Dendritic cell treated with granulocyte-macrophage colony-stimulating factor and Interleukin-4, amounts not matched to agents 40 ng/mL and 50 ng/mL, for 4 days (primary cell): ENCODE data around the gene DNAH2.

Experiments used
- H3K27ac Mint-ChIP-seq: one replicate; pipeline ENCODE4 v1.8.0; 2022; ENCODE audit warnings: mild to moderate bottlenecking, mixed read lengths
- H3K27me3 Mint-ChIP-seq: one replicate; pipeline ENCODE4 v1.8.0; 2022; ENCODE audit warnings: mild to moderate bottlenecking, mixed read lengths
- H3K36me3 Mint-ChIP-seq: one replicate; pipeline ENCODE4 v1.8.0; 2022; ENCODE audit warnings: low read depth, mixed read lengths
- H3K4me1 Mint-ChIP-seq: one replicate; pipeline ENCODE4 v1.8.0; 2022; ENCODE audit warnings: low read depth, mixed read lengths
- H3K4me3 Mint-ChIP-seq: one replicate; pipeline ENCODE4 v1.8.0; 2022; ENCODE audit warnings: mild to moderate bottlenecking, moderate library complexity, mixed read lengths
- H3K9me3 Mint-ChIP-seq: one replicate; pipeline ENCODE4 v1.8.0; 2022; ENCODE audit warnings: mixed read lengths
- intact Hi-C: fragments of 100-400 bp; cut with micrococcal nuclease; formaldehyde crosslinking; loops from one replicate; pipeline ENCODE4 v1.15.0; 2022

The DNAH2 gene

GRCh38 chr17:7755095-7755890, 37.7 kb downstream of the DNAH2 start:
- Mint-ChIP-seq H3K9me3 (peaks cover 4% of the 10 kb centered on the region), H3K27ac (no peak overlapping the region), H3K27me3 (peaks cover 11% of the 10 kb centered on the region), H3K4me1 (peaks cover 8% of the 10 kb centered on the region), H3K36me3 (peaks cover 3% of the 10 kb centered on the region), H3K4me3 (no peak overlapping the region)
- intact Hi-C loops: no loop called here

DNA sequence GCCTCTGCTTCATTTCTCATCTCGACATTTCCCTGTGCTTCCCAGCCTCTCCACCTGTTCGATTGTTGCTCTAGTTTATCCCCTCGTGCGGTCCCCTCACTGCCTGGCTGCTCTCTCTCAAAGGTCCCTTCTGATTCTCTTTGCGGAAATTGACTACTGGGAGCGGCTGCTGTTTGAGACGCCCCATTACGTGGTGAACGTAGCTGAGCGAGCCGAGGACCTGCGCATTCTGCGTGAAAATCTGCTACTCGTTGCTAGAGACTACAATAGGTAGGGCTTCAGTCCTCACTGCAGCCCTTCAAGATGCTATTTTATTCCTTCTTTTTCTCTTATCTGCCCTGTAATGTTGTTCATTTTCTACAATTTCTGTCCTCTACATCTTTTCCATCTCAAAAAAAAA, 39.4 kb downstream of the DNAH2 start:
- Mint-ChIP-seq H3K4me1 (peaks cover 8% of the 10 kb centered on the region), H3K27ac (no peak overlapping the region), H3K9me3 (no peaks in the 10 kb centered on the region), H3K4me3 (no peak overlapping the region), H3K27me3 (peaks cover 11% of the 10 kb centered on the region), H3K36me3 (no peaks in the 10 kb centered on the region)
- intact Hi-C loops: no loop called here

DNA sequence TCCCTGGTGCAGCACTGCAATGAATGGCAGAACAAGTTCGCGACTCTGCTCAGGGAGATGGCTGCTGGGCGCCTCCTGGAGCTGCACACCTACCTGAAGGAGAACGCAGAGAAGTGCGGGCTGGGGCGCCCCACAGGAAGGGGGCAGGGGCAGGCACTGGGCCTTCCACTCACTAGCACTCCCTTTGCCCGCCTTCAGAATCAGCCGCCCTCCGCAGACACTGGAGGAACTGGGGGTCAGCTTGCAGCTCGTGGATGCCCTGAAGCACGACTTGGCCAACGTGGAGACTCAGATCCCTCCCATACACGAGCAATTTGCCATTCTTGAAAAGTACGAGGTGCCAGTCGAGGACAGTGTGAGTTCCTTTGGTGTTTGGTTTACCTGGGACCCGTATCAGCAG, 46.4 kb downstream of the DNAH2 start:
- H3K4me1 Mint-ChIP-seq: no peaks in the 10 kb centered on the region
- H3K36me3 Mint-ChIP-seq: no peaks in the 10 kb centered on the region
- intact Hi-C loops: no loop called here
- H3K27ac Mint-ChIP-seq: no peak overlapping the region
- H3K27me3 Mint-ChIP-seq: peaks cover 14% of the 10 kb centered on the region
- H3K4me3 Mint-ChIP-seq: no peak overlapping the region
- H3K9me3 Mint-ChIP-seq: no peaks in the 10 kb centered on the region

GRCh38 chr17:7767004-7767403, 49.5 kb downstream of the DNAH2 start:
- no peak overlapping the region for H3K27ac Mint-ChIP-seq
- no peaks in the 10 kb centered on the region for H3K9me3 Mint-ChIP-seq
- peaks cover 15% of the 10 kb centered on the region for H3K27me3 Mint-ChIP-seq
- H3K4me3 Mint-ChIP-seq: no peak overlapping the region
- no peaks in the 10 kb centered on the region for H3K4me1 Mint-ChIP-seq
- no peaks in the 10 kb centered on the region for H3K36me3 Mint-ChIP-seq
- intact Hi-C loops: no loop called here

- Mint-ChIP-seq H3K27me3 (peaks cover 15% of the 10 kb centered on the region), H3K27ac (no peak overlapping the region), H3K9me3 (no peaks in the 10 kb centered on the region), H3K4me1 (no peaks in the 10 kb centered on the region), H3K36me3 (no peaks in the 10 kb centered on the region), H3K4me3 (no peak overlapping the region)
- intact Hi-C loops: no loop called here
These were observed 50.0 kb downstream of the DNAH2 start for GRCh38 chr17:7767405-7768021.

DNA sequence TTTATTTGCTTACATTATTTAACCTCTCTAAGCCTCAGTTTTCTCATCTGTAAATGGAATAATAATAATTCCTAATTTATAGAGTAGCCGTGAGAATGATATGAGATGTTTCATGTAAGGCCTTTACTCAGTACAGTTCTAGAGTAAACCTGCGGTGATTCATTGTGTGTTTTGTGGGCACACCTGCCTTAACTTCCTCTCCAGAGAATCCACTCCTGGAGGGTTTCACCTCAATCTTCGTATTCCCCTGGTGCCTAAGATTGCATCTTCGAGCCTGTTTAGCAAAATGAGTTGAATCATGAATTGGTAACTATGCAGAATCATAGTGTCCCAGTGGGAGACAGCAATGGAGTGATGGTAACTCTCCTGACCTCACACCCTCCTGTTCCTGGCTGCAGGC, 52.3 kb downstream of the DNAH2 start:
- intact Hi-C loops: no loop called here
- H3K27ac Mint-ChIP-seq: no peak overlapping the region
- no peak overlapping the region for H3K4me3 Mint-ChIP-seq
- H3K27me3 Mint-ChIP-seq: peaks cover 18% of the 10 kb centered on the region
- H3K36me3 Mint-ChIP-seq: no peaks in the 10 kb centered on the region
- no peaks in the 10 kb centered on the region for H3K9me3 Mint-ChIP-seq
- peaks cover 2% of the 10 kb centered on the region for H3K4me1 Mint-ChIP-seq

DNA sequence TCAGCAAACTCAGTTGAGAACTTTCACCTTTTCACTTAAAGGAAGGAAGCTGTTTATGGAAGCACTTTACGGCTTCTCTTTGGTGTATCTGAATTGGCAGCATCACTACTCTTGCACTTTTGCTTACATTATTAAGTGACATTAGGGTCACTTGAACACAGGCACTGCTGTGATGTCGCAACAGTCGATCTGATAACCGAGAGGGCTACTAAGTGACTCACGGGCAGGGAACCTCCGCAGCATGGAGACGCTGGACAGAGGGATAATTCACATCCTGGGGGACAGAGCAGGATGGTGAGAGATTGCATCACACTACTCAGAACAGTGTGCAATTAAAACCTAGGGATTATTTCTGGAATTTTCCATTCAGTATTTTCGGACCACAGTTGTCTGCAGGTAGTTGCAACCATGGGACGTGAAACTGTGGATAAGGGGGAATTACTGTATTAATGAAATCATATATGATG, 56.5 kb downstream of the DNAH2 start:
- Mint-ChIP-seq H3K4me3 (no peak overlapping the region), H3K4me1 (peaks cover 12% of the 10 kb centered on the region), H3K27ac (no peak overlapping the region), H3K27me3 (peaks cover 25% of the 10 kb centered on the region), H3K36me3 (no peaks in the 10 kb centered on the region), H3K9me3 (no peaks in the 10 kb centered on the region)
- intact Hi-C loops: no loop called here

GRCh38 chr17:7775051-7775450, 57.5 kb downstream of the DNAH2 start:
- Mint-ChIP-seq H3K27me3 (peaks cover 25% of the 10 kb centered on the region), H3K4me3 (no peak overlapping the region), H3K36me3 (no peaks in the 10 kb centered on the region), H3K27ac (no peak overlapping the region), H3K9me3 (no peaks in the 10 kb centered on the region), H3K4me1 (peaks cover 12% of the 10 kb centered on the region)
- intact Hi-C loops: no loop called here

DNA sequence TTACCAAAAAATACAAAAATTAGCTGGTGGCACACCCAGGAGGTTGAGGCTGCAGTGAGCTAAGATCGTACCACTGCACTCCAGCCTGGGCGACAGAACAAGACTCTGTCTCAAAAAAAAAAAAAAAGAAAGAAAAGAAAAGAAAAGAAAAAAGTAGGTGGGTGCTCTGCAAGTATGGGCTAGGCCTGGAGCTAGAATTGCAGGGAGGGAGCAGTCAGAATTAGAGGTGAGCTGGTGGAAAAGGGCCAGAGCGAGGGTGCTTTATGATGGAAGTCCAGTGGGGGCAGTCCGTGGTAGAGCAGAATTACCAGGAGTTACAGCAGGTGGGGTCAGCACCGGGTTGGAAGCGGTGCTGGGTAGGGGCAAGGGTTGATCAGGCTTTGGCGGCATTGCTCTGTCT, 59.5 kb downstream of the DNAH2 start:
- H3K27me3 Mint-ChIP-seq: peaks cover 21% of the 10 kb centered on the region
- intact Hi-C loops: no loop called here
- H3K36me3 Mint-ChIP-seq: no peaks in the 10 kb centered on the region
- H3K4me3 Mint-ChIP-seq: no peak overlapping the region
- peaks cover 12% of the 10 kb centered on the region for H3K4me1 Mint-ChIP-seq
- H3K27ac Mint-ChIP-seq: no peak overlapping the region
- H3K9me3 Mint-ChIP-seq: no peaks in the 10 kb centered on the region

DNA sequence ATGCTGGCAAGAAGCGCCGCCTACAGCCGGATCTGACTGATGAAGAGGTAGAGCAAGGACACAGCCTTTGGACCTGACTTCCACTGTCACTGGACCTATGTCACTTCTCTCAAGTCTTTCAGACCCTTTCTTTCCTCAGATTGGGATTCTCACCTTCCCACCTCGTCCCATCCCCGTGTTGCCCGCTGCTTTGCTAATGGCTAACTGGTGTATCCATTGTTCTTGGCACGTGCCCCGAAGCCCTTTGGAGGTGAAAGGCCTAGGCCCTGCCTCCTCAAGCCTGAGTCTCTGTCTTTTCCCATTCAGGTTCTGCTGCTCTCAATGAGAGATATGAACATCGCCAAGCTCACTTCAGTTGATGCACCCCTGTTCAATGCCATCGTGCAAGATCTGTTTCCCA, 63.2 kb downstream of the DNAH2 start:
- Mint-ChIP-seq H3K36me3 (no peaks in the 10 kb centered on the region), H3K4me1 (peaks cover 1% of the 10 kb centered on the region), H3K4me3 (no peak overlapping the region), H3K27me3 (peaks cover 28% of the 10 kb centered on the region), H3K9me3 (no peaks in the 10 kb centered on the region), H3K27ac (no peak overlapping the region)
- intact Hi-C loops: no loop called here

DNA sequence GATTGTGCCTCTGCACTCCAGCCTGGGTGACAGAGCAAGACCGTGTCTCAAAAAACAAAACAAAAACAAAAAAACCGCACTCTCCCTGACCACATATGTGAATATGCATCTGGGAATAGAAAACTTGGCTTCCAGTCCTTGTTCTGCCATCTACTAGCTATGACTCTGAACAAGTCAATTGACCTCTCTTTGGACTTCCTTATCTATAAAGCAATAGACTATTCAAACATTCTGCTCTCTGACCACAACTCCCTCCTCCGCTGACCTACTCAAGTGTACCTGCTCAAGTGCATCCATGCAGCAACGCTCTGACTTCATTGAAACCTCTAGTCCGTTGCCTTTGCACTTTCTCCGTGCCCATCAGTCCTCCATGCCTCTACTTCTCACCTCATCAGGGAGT, 63.9 kb downstream of the DNAH2 start:
- Mint-ChIP-seq H3K27me3 (peaks cover 22% of the 10 kb centered on the region), H3K9me3 (no peaks in the 10 kb centered on the region), H3K36me3 (no peaks in the 10 kb centered on the region), H3K4me3 (no peak overlapping the region), H3K4me1 (no peaks in the 10 kb centered on the region), H3K27ac (no peak overlapping the region)
- intact Hi-C loops: no loop called here

- peaks cover 16% of the 10 kb centered on the region for H3K27me3 Mint-ChIP-seq
- H3K27ac Mint-ChIP-seq: no peak overlapping the region
- no peaks in the 10 kb centered on the region for H3K9me3 Mint-ChIP-seq
- no peaks in the 10 kb centered on the region for H3K36me3 Mint-ChIP-seq
- intact Hi-C loops: no loop called here
- H3K4me1 Mint-ChIP-seq: no peaks in the 10 kb centered on the region
- no peak overlapping the region for H3K4me3 Mint-ChIP-seq
These were observed 64.7 kb downstream of the DNAH2 start for GRCh38 chr17:7782240-7782639.

GRCh38 chr17:7786866-7787265, 69.3 kb downstream of the DNAH2 start:
- peaks cover 13% of the 10 kb centered on the region for H3K27me3 Mint-ChIP-seq
- intact Hi-C loops: no loop called here
- no peaks in the 10 kb centered on the region for H3K36me3 Mint-ChIP-seq
- no peaks in the 10 kb centered on the region for H3K9me3 Mint-ChIP-seq
- no peak overlapping the region for H3K27ac Mint-ChIP-seq
- H3K4me1 Mint-ChIP-seq: no peaks in the 10 kb centered on the region
- no peak overlapping the region for H3K4me3 Mint-ChIP-seq

- H3K9me3 Mint-ChIP-seq: no peaks in the 10 kb centered on the region
- H3K4me3 Mint-ChIP-seq: no peak overlapping the region
- peaks cover 13% of the 10 kb centered on the region for H3K4me1 Mint-ChIP-seq
- H3K36me3 Mint-ChIP-seq: no peaks in the 10 kb centered on the region
- H3K27ac Mint-ChIP-seq: no peak overlapping the region
- H3K27me3 Mint-ChIP-seq: peaks cover 4% of the 10 kb centered on the region
- intact Hi-C loops: no loop called here
These were observed 71.6 kb downstream of the DNAH2 start for GRCh38 chr17:7789131-7789530.

DNA sequence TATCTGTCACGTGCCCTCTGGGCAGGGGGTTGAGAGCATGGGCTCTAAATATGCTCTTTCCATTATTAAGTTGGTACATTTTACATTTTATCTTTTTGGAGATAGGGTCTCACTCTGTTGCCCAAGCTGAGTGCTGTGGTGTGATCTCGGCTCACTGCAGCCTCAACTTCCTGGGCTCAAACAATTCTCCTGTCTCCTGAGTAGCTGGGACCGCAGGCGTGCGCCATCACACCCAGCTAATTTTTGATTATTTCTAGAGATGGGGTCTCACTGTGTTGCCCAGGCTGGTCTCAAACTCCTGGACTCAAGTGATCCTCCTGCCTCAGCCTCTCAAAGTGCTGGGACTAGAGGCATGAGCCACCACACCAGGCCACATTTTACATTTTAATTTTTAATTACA, 72.6 kb downstream of the DNAH2 start:
- H3K27ac Mint-ChIP-seq: no peak overlapping the region
- H3K4me3 Mint-ChIP-seq: no peak overlapping the region
- H3K4me1 Mint-ChIP-seq: peaks cover 15% of the 10 kb centered on the region
- no peaks in the 10 kb centered on the region for H3K36me3 Mint-ChIP-seq
- intact Hi-C loops: no loop called here
- H3K27me3 Mint-ChIP-seq: peaks cover 8% of the 10 kb centered on the region
- no peaks in the 10 kb centered on the region for H3K9me3 Mint-ChIP-seq
